OCI-LY7 (cell line): ENCODE measurements around the gene ASB10. TPM values are rescaled to one million over a fixed set of nuclear protein-coding genes. Genes with fewer than 3 reads are reported as not detected.

Source experiments
- BruUV-seq: library from RNA; stranded (reverse); fragments of 400-500 nt; replicated peaks from 2 replicates; lab custom pipeline; 2021; lab: Mats Ljungman, UMichigan
- CTCF ChIA-PET: fragments of 300-600 bp; sonication (Branson Sonifier 250); formaldehyde crosslinking; loops from one replicate; lab custom pipeline; 2022; ENCODE audit warnings: antibody characterized with exemption; ENCODE audit not compliant: unreplicated experiment; lab: Charles Lee
- POLR2A ChIA-PET: fragments of 300-600 bp; sonication (Branson Sonifier 250); formaldehyde crosslinking; loops from one replicate; lab custom pipeline; 2022; ENCODE audit warnings: antibody characterized with exemption; lab: Charles Lee
- DNase-seq: peaks from one replicate; pipeline ENCODE4 v3.0.0-alpha.2; 2015; ENCODE audit warnings: low spot score
- H2AFZ ChIP-seq: fragments of 200-600 bp; sonication (generic), shearing (Covaris generic); 2 replicates; pipeline ENCODE4 v1.6.1; 2014; ENCODE audit warnings: mild to moderate bottlenecking, antibody characterized with exemption, low read length, moderate library complexity
- H3K27ac ChIP-seq: fragments of 200-600 bp; sonication (generic); 2 replicates; pipeline ENCODE4 v1.5.1; 2014; ENCODE audit warnings: mixed run types, low read depth, mild to moderate bottlenecking, moderate library complexity, low read length, inconsistent platforms; ENCODE audit not compliant: poor library complexity, severe bottlenecking
- H3K36me3 ChIP-seq: fragments of 200-600 bp; sonication (generic); 2 replicates; pipeline ENCODE4 v1.6.1; 2014; ENCODE audit warnings: mild to moderate bottlenecking, antibody characterized with exemption, low read length, moderate library complexity, mixed read lengths; ENCODE audit not compliant: insufficient read depth
- H3K4me1 ChIP-seq: fragments of 200-600 bp; sonication (generic); 2 replicates; pipeline ENCODE4 v1.5.1; 2014; ENCODE audit warnings: mild to moderate bottlenecking, low read length; ENCODE audit not compliant: insufficient read depth, poor library complexity, severe bottlenecking
- H3K4me2 ChIP-seq: fragments of 200-600 bp; sonication (generic); 2 replicates; pipeline ENCODE4 v1.6.1; 2014; ENCODE audit warnings: mild to moderate bottlenecking, low read length
- H3K4me3 ChIP-seq: fragments of 200-600 bp; sonication (generic); 2 replicates; pipeline ENCODE4 v1.5.1; 2014; ENCODE audit warnings: mild to moderate bottlenecking, low read depth, low read length; ENCODE audit not compliant: poor library complexity, severe bottlenecking
- H3K79me2 ChIP-seq: fragments of 200-600 bp; sonication (generic); 2 replicates; pipeline ENCODE4 v1.6.1; 2016; ENCODE audit warnings: low read depth, mild to moderate bottlenecking, low read length, moderate library complexity, mixed read lengths; ENCODE audit not compliant: insufficient read depth
- H3K9me2 ChIP-seq: fragments of 200-600 bp; sonication (generic); 2 replicates; pipeline ENCODE4 v1.6.1; 2016; ENCODE audit warnings: mild to moderate bottlenecking, low read length, mixed read lengths; ENCODE audit not compliant: insufficient read depth
- H3K9me3 ChIP-seq: fragments of 200-600 bp; sonication (generic); 2 replicates; pipeline ENCODE4 v1.6.1; 2014; ENCODE audit warnings: mild to moderate bottlenecking, mixed run types, low read length, mixed read lengths
- H4K20me1 ChIP-seq: fragments of 200-600 bp; sonication (generic); 2 replicates; pipeline ENCODE4 v1.6.1; 2014; ENCODE audit warnings: mild to moderate bottlenecking, antibody characterized with exemption, low read length, moderate library complexity, mixed read lengths; ENCODE audit not compliant: insufficient read depth
- CTCF ChIP-seq: fragments of 200-600 bp; sonication (generic); conservative IDR thresholded peaks from 2 replicates; pipeline ENCODE4 v1.5.1; 2014; ENCODE audit warnings: mild to moderate bottlenecking, antibody characterized with exemption, low read length, moderate library complexity, mixed read lengths
- EZH2phosphoT487 ChIP-seq: fragments of 200-600 bp; sonication (generic); IDR thresholded peaks from 2 replicates; pipeline ENCODE4 v1.6.1; 2018; ENCODE audit warnings: low read depth, borderline replicate concordance, mild to moderate bottlenecking, mixed run types, antibody characterized with exemption, low read length, moderate library complexity, mixed read lengths
- intact Hi-C: fragments of 100-400 bp; cut with micrococcal nuclease; formaldehyde crosslinking; loops from one replicate; pipeline ENCODE4 v1.10.0; 2022; ENCODE audit not compliant: unreplicated experiment
- total RNA-seq, 2 experiments: library from RNA; depleted of rRNA in 1 of 2; stranded (reverse); fragments of >200 nt in 1 of 2; shearing (Covaris generic) in 1 of 2; gene quantifications; 2 replicates each; pipeline ENCODE4 v1.2.3, GENCODE V29; 2014 to 2022

ASB10 gene
- total RNA-seq, 2 experiments from 2014 or later = not detected

- no TSS peak for BruUV-seq
- H3K9me3 ChIP-seq = no peaks in the 10 kb centered on the region
- H3K79me2 ChIP-seq = no peaks in the 10 kb centered on the region
- no peak overlapping the region for H2AFZ ChIP-seq
- H4K20me1 ChIP-seq = no peaks in the 10 kb centered on the region
- DNase-seq = no peak
- H3K9me2 ChIP-seq = no peaks in the 10 kb centered on the region
- ChIA-PET POLR2A (interaction anchor here (1.0 kb wide), 1 partner anchor 21 kb away, joined by 3 read pairs; no protein-coding TSS in a partner anchor), CTCF (no interaction called here)
- no peaks in the 10 kb centered on the region for H3K36me3 ChIP-seq
- intact Hi-C loops = no loop called here
- H3K4me3 ChIP-seq = no peak overlapping the region
- TF ChIP-seq CTCF (no peak), EZH2phosphoT487 (no peak)
- no peak overlapping the region for H3K27ac ChIP-seq
- H3K4me1 ChIP-seq = no peaks in the 10 kb centered on the region
- no peak overlapping the region for H3K4me2 ChIP-seq
Observed at GRCh38 chr7:151148319-151149259, 38.5 kb downstream of the ASB10 start.

GRCh38 chr7:151146761-151147160 lies 40.3 kb downstream of the ASB10 start:
- H3K27ac ChIP-seq = no peak overlapping the region
- BruUV-seq = no TSS peak

More at GRCh38 chr7:151146761-151147160, 40.3 kb downstream of the ASB10 start:
- Histone ChIP-seq H3K79me2 (no peaks in the 10 kb centered on the region), H3K9me2 (no peaks in the 10 kb centered on the region), H3K36me3 (no peaks in the 10 kb centered on the region), H3K4me3 (no peak overlapping the region), H3K4me1 (no peaks in the 10 kb centered on the region), H2AFZ (no peak overlapping the region), H3K9me3 (no peaks in the 10 kb centered on the region), H4K20me1 (no peaks in the 10 kb centered on the region), H3K4me2 (no peak overlapping the region)
- no peak for TF ChIP-seq CTCF
- ChIA-PET POLR2A (interaction anchor here (0.7 kb wide), 1 partner anchor 61 kb away, joined by 4 read pairs; no protein-coding TSS in a partner anchor), CTCF (no interaction called here)
- intact Hi-C loops = no loop called here
- DNase-seq = no peak
